Neural cell (in vitro differentiated cells): ENCODE results near the gene FXYD6.

Experiments
- EP300 ChIP-seq: fragments of 450-650 bp; conservative IDR thresholded peaks from 2 replicates; pipeline ENCODE4 v1.6.1; 2014; ENCODE audit warnings: antibody characterized with exemption, mild to moderate bottlenecking, moderate library complexity; ENCODE audit not compliant: poor library complexity, severe bottlenecking
- EZH2 ChIP-seq: fragments of 200-600, 300-800 bp; shearing (Covaris generic), sonication (generic); IDR thresholded peaks from 2 replicates; pipeline ENCODE4 v1.6.1; 2014; ENCODE audit warnings: antibody characterized with exemption, low read length, borderline replicate concordance, mild to moderate bottlenecking; ENCODE audit not compliant: insufficient read depth, poor library complexity, severe bottlenecking
- MXI1 ChIP-seq: fragments of 450-650 bp; conservative IDR thresholded peaks from 2 replicates; pipeline ENCODE4 v1.6.1; 2014; ENCODE audit warnings: antibody characterized with exemption, mild to moderate bottlenecking; ENCODE audit not compliant: poor library complexity, severe bottlenecking
- POLR2AphosphoS5 ChIP-seq: IDR thresholded peaks from 2 replicates; pipeline ENCODE4 v1.6.1; 2012
- RAD21 ChIP-seq: fragments of 450-650 bp; conservative IDR thresholded peaks from 2 replicates; pipeline ENCODE4 v1.6.1; 2014; ENCODE audit warnings: antibody characterized with exemption, mild to moderate bottlenecking, moderate library complexity
- SMC3 ChIP-seq: fragments of 450-650 bp; conservative IDR thresholded peaks from 2 replicates; pipeline ENCODE4 v1.6.1; 2014; ENCODE audit warnings: antibody characterized with exemption, mild to moderate bottlenecking, moderate library complexity; ENCODE audit not compliant: poor library complexity
- TAF1 ChIP-seq: IDR thresholded peaks from 2 replicates; pipeline ENCODE4 v1.6.1; 2012; ENCODE audit warnings: low read depth
- TF ChIP-seq, protein P1 (sequence below): fragments of 450-650 bp; IDR thresholded peaks from 2 replicates; pipeline ENCODE4 v1.5.1; 2014; ENCODE audit warnings: antibody characterized with exemption, mild to moderate bottlenecking, moderate library complexity; ENCODE audit not compliant: poor library complexity, severe bottlenecking
- TF ChIP-seq, protein P2 (sequence below): IDR thresholded peaks from 2 replicates; pipeline ENCODE4 v1.6.1; 2012; ENCODE audit warnings: borderline replicate concordance

DNA sequence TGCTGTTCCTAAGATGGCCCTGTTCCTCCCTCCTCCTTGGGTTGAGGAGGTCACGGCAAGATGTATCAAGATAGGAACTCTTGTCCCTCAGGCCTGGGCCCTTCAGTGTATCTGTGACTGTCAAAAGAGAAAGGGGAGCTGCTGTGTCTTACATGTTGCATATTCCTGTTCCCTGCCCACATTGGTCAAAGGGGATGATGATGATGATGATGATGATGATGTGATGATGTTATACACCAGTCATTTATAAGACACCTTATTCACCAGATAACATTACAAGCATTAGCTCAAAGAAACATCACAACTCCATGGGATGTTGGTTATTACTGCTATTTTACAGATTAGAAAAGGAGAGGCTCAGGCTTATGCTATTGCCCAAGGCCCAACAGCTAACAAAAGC is 13.7 kb downstream of the FXYD6 start:
- TF ChIP-seq POLR2AphosphoS5 (no peak), EP300 (no peak), RAD21 (no peak), TAF1 (no peak), EZH2 (no peak), MXI1 (no peak), SMC3 (no peak)
- TF ChIP-seq, protein P1, sequence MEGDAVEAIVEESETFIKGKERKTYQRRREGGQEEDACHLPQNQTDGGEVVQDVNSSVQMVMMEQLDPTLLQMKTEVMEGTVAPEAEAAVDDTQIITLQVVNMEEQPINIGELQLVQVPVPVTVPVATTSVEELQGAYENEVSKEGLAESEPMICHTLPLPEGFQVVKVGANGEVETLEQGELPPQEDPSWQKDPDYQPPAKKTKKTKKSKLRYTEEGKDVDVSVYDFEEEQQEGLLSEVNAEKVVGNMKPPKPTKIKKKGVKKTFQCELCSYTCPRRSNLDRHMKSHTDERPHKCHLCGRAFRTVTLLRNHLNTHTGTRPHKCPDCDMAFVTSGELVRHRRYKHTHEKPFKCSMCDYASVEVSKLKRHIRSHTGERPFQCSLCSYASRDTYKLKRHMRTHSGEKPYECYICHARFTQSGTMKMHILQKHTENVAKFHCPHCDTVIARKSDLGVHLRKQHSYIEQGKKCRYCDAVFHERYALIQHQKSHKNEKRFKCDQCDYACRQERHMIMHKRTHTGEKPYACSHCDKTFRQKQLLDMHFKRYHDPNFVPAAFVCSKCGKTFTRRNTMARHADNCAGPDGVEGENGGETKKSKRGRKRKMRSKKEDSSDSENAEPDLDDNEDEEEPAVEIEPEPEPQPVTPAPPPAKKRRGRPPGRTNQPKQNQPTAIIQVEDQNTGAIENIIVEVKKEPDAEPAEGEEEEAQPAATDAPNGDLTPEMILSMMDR, result no peak
- TF ChIP-seq, protein P2, sequence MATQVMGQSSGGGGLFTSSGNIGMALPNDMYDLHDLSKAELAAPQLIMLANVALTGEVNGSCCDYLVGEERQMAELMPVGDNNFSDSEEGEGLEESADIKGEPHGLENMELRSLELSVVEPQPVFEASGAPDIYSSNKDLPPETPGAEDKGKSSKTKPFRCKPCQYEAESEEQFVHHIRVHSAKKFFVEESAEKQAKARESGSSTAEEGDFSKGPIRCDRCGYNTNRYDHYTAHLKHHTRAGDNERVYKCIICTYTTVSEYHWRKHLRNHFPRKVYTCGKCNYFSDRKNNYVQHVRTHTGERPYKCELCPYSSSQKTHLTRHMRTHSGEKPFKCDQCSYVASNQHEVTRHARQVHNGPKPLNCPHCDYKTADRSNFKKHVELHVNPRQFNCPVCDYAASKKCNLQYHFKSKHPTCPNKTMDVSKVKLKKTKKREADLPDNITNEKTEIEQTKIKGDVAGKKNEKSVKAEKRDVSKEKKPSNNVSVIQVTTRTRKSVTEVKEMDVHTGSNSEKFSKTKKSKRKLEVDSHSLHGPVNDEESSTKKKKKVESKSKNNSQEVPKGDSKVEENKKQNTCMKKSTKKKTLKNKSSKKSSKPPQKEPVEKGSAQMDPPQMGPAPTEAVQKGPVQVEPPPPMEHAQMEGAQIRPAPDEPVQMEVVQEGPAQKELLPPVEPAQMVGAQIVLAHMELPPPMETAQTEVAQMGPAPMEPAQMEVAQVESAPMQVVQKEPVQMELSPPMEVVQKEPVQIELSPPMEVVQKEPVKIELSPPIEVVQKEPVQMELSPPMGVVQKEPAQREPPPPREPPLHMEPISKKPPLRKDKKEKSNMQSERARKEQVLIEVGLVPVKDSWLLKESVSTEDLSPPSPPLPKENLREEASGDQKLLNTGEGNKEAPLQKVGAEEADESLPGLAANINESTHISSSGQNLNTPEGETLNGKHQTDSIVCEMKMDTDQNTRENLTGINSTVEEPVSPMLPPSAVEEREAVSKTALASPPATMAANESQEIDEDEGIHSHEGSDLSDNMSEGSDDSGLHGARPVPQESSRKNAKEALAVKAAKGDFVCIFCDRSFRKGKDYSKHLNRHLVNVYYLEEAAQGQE, result no peak
